ENCODE data around the gene ANTXR2. TPM values are rescaled to one million over a fixed set of nuclear protein-coding genes. Genes with fewer than 3 reads are reported as not detected.
A peak's percentile ranks its signal among the peaks of the same experiment; 100 is the strongest.

Gene ANTXR2
- total and polyA plus RNA-seq, 2 of the 13 experiments (the other 11 are each of a cell fraction or from before 2014, with no cell fraction given), result 4.6 to 14.5 TPM

GRCh38 chr4:80072744-80073472 is at the start of gene ANTXR2 (continued):
- TF ChIP-seq ZBTB39 (CRISPR knock-in tag; IDR thresholded peaks at IDR 0.05) (no peak), RAD21 (CRISPR knock-in tag; IDR thresholded peaks at IDR 0.05) (peak; percentile 24; the same call in 1 of the 2 replicates), FUBP1 (CRISPR knock-in tag; IDR thresholded peaks at IDR 0.05; ENCODE audit: borderline replicate concordance) (no peak), NR2F1 (CRISPR knock-in tag; IDR thresholded peaks at IDR 0.05) (no peak), RBM22 (optimal IDR thresholded peaks at IDR 0.05; ENCODE audit: low read length) (no peak), ZNF83 (CRISPR knock-in tag; IDR thresholded peaks at IDR 0.05; ENCODE audit: borderline replicate concordance) (no peak), ATRX (CRISPR knock-in tag; IDR thresholded peaks at IDR 0.05; ENCODE audit: borderline replicate concordance) (no peak), FOXA1 (IDR thresholded peaks at IDR 0.05) (no peak), FOXA1 (CRISPR knock-in tag; IDR thresholded peaks at IDR 0.05) (no peak), ZNF792 (CRISPR knock-in tag; IDR thresholded peaks at IDR 0.05) (no peak), SKIL (CRISPR knock-in tag; IDR thresholded peaks at IDR 0.05; ENCODE audit: borderline replicate concordance) (no peak), MYPOP (CRISPR knock-in tag; IDR thresholded peaks at IDR 0.05) (0 out of 2 replicates have a peak, but pooled peaks have one; percentile 27), ZFP62 (CRISPR knock-in tag; IDR thresholded peaks at IDR 0.05) (no peak), ZBTB7B (CRISPR knock-in tag; IDR thresholded peaks at IDR 0.05) (0 out of 2 replicates have a peak, but pooled peaks have one; percentile 19), BCLAF1 (IDR thresholded peaks at IDR 0.05) (no peak), GATAD2A (CRISPR knock-in tag; IDR thresholded peaks at IDR 0.05) (peak; percentile 35; the same call in 1 of the 2 replicates), ZNF510 (CRISPR knock-in tag; IDR thresholded peaks at IDR 0.05; ENCODE audit: low read depth) (no peak)

Data from HepG2 (cell line).